ENCODE results near the gene KCNJ9.

The KCNJ9 gene

DNA sequence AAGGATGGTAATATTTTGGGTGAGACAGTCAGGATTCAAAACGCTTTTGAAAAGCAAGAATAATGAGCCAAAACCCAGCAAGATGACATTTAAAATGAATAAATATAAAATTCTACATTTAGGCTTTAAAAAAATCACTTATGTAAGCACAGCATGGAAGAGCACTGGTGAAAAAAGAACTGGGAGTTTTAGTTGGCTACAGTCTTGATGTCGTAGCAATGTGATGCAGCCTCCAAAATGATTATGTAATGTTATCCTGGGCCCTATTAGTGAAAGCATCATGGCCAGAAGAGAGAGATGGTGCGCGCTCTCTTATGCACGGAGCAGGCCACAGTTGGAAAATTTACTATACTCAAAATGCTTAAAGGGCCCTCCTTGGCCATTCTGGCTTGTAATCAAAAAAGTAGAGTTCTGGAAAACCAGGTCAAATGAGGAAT, 5.1 kb downstream of the KCNJ9 start:
- no peak overlapping the region for H3K4me3 ChIP-seq (replicated peaks in 1 of 2; ENCODE audit: low read depth in 2 of 2, low read length in 2 of 2)
- DNase-seq (ENCODE audit: low read depth in 2 of 2) = no peak
- TF ChIP-seq, protein P1, sequence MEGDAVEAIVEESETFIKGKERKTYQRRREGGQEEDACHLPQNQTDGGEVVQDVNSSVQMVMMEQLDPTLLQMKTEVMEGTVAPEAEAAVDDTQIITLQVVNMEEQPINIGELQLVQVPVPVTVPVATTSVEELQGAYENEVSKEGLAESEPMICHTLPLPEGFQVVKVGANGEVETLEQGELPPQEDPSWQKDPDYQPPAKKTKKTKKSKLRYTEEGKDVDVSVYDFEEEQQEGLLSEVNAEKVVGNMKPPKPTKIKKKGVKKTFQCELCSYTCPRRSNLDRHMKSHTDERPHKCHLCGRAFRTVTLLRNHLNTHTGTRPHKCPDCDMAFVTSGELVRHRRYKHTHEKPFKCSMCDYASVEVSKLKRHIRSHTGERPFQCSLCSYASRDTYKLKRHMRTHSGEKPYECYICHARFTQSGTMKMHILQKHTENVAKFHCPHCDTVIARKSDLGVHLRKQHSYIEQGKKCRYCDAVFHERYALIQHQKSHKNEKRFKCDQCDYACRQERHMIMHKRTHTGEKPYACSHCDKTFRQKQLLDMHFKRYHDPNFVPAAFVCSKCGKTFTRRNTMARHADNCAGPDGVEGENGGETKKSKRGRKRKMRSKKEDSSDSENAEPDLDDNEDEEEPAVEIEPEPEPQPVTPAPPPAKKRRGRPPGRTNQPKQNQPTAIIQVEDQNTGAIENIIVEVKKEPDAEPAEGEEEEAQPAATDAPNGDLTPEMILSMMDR (IDR thresholded peaks at IDR 0.05; ENCODE audit: low read depth, low read length) = no peak

DNA sequence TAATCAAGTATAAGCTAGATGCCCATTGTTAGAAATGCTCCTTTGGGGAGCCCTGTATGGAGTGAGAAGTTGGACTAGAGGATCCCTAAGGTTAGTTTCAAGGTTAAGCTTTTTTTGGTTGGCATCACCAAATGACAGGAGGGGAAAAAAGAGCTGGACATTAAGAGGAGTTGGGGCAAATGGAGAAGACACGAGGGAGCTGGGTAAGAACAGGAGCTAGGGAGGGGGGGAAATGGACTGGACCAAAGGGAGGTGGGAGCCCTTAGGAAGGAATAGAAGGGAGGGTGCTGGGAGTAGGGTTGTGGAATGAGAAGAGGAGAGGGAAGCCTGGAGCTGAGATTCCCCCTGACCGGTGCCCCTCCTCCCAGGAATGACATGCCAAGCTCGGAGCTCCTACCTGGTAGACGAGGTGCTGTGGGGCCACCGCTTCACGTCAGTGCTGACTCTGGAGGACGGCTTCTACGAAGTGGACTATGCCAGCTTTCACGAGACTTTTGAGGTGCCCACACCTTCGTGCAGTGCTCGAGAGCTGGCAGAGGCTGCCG, 5.9 kb downstream of the KCNJ9 start:
- TF ChIP-seq, protein P1 (IDR thresholded peaks at IDR 0.05; ENCODE audit: low read depth, low read length) = no peak
- no peak for DNase-seq (ENCODE audit: low read depth in 2 of 2)
- H3K4me3 ChIP-seq (replicated peaks in 1 of 2; ENCODE audit: low read depth in 2 of 2, low read length in 2 of 2) = no peak overlapping the region

DNA sequence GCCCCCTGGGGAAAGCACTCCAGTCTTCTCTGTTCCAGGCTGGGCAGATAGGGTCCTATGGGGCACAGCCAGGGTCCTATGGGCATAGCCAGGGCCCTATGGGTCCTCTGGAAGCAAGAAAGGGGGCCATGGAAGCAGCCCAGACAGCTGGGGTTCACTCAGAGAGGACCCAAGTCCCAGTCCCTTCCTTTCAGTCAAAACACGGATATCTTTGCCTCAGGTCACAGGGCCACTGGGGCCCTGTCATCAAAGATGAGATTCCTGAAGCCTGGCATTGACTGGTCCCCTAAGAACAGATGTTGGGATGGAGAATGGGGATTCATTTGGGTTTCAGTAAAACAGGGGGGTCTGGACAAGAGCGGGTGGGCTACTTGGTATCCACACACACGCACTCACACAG, 8.5 kb downstream of the KCNJ9 start:
- no peak for DNase-seq (ENCODE audit: low read depth in 2 of 2)
- TF ChIP-seq, protein P1 (IDR thresholded peaks at IDR 0.05; ENCODE audit: low read depth, low read length) = no peak
- no peak overlapping the region for H3K4me3 ChIP-seq (replicated peaks in 1 of 2; ENCODE audit: low read depth in 2 of 2, low read length in 2 of 2)

DNA sequence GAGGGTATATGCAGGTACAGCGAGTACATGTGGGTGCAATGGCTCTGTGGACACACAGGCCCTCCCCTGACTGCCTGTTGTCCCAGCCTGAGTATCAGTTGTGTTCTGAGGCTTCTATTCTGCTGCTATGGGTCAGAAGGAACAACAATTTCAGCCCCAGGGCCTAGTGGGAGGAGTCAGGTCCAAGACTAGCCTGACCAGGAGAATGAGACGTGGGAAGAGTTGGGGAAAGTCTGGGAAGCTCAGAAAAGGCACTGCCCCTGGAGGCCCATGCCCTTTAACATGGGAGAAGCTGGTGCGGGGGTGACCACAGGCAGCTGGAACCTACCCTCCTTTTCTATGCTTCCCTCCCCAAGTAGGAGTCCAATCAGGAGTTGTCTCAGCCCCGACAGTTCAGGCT, 9.4 kb downstream of the KCNJ9 start:
- DNase-seq (ENCODE audit: low read depth in 2 of 2) = no peak
- H3K4me3 ChIP-seq (replicated peaks in 1 of 2; ENCODE audit: low read depth in 2 of 2, low read length in 2 of 2) = no peak overlapping the region
- TF ChIP-seq, protein P1 (IDR thresholded peaks at IDR 0.05; ENCODE audit: low read depth, low read length) = no peak

DNA sequence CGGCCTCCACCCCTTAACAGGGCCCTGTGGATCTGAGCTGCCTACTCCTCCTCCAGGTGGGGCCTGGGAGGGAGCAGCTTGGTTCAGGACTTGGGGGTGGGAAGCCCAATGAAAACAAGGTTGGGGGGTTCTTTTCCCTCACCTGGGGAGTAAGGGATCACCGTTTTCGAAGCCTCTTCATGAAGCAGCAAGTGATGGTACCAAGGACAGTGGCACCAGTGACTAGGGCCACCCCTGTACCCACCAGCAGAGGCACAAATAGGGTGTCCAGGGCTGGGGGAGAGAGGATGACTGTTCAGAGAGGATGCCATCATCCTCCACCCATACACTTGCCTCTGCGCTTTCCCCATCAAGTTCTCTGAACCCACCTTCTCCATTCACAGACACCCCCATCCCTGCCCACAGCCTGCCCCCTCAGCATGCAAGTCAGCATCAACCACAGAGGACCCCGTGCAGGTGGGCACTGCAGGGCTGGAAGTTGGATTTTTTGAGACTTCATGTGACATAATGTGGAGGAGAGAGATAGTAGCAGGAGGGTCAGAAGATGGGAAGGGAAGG, 10.4 kb downstream of the KCNJ9 start:
- no peak overlapping the region for H3K4me3 ChIP-seq (replicated peaks in 1 of 2; ENCODE audit: low read depth in 2 of 2, low read length in 2 of 2)
- no peak for DNase-seq (ENCODE audit: low read depth in 2 of 2)
- TF ChIP-seq, protein P1 (IDR thresholded peaks at IDR 0.05; ENCODE audit: low read depth, low read length) = no peak

DNA sequence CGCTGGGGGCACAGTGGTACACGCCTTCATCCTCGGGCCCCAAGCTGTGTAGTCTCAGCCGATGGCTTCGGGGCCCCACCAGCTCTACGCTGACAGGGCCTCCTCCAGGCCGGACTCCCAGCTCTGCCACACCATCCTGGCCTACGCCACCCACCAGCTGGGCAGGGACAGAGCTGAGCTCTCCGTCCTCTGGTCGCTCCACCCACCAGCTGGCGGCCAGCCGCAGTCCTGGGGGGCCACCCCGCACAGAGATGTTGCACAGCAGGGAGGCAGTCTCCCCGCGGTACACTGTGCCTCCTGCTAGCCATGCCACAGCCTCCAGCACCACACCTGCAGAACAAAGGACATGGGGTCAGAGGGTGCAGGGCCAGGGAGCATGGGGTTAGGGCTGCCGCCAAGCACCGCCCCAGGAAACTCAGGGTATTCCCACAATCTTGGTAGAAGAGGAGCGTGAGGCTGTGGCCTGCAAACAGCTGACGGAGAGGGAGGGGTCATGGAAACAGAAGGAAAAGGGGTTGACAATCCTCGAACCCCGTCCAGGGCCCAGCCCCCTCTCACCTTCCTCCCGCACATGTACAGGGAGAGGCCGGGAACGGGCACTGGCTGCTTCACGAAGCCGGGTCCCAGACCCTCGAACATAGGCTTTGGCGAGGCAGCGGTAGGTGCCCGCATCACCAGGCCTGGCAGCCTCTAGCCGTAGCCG, 11.2 kb downstream of the KCNJ9 start:
- TF ChIP-seq, protein P1 (IDR thresholded peaks at IDR 0.05; ENCODE audit: low read depth, low read length) = no peak
- no peak overlapping the region for H3K4me3 ChIP-seq (replicated peaks in 1 of 2; ENCODE audit: low read depth in 2 of 2, low read length in 2 of 2)
- DNase-seq (ENCODE audit: low read depth in 2 of 2) = no peak
